GM20000 (cell line): ENCODE data around the gene ACHE.
"Not testable (repeated sequence)": the region's sequence is repeated elsewhere in the genome, so short reads cannot be mapped to it uniquely, and the experiment has no call there.

Source experiments
- DNase-seq: peaks from one replicate; pipeline ENCODE4 v3.0.0; 2012; ENCODE audit warnings: low spot score
- TF ChIP-seq, protein P1 (sequence below): IDR thresholded peaks from 2 replicates; pipeline ENCODE4 v1.5.1; 2012; ENCODE audit warnings: mild to moderate bottlenecking, control low read depth; ENCODE audit errors: extremely low read depth, missing control alignments

ACHE gene

DNA sequence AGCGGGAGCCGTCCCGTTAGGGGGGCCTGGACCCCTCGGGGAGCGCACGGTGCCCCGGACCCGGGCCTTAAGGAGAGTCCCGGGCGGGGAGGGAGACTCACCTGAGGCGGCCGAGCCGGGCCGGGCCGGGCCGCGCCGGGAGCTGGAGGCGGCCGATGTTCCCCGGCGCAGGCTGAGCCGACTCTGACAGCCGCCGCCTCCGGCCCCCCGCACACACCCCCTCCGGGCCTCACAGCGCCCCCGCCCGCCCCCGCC lies at the start of gene ACHE:
TSS of gene ACHE (minus strand) at position 188 of the 255 bp plus-strand sequence. CDS start 1,656 bp downstream, outside the sequence.
- TF ChIP-seq, protein P1, sequence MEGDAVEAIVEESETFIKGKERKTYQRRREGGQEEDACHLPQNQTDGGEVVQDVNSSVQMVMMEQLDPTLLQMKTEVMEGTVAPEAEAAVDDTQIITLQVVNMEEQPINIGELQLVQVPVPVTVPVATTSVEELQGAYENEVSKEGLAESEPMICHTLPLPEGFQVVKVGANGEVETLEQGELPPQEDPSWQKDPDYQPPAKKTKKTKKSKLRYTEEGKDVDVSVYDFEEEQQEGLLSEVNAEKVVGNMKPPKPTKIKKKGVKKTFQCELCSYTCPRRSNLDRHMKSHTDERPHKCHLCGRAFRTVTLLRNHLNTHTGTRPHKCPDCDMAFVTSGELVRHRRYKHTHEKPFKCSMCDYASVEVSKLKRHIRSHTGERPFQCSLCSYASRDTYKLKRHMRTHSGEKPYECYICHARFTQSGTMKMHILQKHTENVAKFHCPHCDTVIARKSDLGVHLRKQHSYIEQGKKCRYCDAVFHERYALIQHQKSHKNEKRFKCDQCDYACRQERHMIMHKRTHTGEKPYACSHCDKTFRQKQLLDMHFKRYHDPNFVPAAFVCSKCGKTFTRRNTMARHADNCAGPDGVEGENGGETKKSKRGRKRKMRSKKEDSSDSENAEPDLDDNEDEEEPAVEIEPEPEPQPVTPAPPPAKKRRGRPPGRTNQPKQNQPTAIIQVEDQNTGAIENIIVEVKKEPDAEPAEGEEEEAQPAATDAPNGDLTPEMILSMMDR, result no peak
- DNase-seq, result no peak

DNA sequence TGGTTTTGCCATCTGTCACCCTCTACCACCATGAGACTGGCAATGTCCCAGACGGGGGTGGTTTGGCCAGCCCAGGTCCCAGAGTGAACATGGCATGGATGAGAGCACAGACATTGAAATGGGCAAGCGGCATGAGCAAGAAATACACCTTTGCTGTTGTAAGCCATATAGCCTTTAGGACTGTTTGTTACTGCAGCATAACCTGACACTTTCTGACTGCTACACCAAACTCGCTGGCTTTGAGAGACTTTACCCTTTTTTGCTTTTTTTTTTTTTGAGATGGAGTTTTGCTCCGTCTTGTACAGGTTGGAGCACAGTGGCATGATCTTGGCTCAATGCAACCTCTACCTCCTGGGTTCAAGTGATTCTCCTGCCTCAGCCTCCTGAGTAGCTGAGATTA lies 48.5 kb upstream of the ACHE start:
- TF ChIP-seq, protein P1, result no peak
- DNase-seq, result no peak

- no peak for DNase-seq
- TF ChIP-seq, protein P1, result no peak
Observed at GRCh38 chr7:100943693-100944092, 48.0 kb upstream of the ACHE start.

DNA sequence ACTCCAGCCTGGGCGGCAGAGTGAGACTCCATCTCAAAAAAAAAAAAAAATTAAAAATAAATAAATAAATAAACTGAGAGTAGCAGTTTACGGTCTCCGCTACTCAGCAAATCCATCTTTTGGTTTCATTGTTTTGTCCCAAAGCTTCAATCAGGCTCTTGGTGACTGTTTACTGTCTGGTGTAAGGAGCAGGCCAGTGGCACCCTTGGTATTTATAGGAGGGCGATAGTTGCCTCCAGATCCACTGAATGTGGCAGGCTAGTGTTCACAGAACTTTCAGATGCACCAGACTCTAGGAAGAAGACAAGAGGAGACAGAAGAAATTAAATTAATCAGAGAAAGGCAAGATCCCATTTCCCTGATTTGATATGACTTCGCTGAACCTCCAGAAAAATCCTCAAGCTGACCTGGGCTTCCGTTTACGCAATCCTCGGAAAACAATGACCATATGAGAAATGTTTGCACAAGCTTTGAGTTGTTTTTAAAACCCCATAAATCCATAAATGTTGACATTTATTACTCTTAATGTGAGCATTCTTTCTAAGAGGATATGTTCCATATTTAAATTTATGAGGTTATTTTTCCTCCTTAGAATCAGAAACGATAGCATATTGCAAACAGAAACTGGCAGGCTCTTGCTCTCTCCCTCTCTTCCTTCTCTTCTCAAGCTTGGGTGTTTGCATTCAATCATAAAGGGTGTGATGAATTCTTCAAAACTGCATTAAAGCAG lies 46.5 kb upstream of the ACHE start:
- TF ChIP-seq, protein P1, result no peak

DNA sequence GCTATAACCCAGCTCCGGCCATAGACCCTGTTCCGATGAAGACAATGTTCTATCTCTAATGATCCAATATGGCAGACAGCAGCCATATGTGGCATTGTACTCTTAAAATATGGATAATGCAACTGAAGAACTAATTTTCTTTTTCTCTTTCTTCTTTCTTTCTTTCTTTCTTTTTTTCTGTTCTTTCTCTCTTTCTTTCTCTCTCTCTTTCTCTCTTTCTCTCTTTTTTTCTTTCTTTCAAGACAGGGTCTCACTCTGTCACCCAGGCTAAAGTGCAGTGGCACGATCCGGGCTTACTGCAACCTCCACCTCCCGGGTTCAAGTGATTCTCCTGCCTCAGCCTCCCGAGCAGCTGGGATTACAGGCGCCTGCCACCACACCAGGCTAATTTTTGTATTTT lies 40.5 kb upstream of the ACHE start:
- not testable (repeated sequence) for DNase-seq

More for the DNA sequence above, 46.5 kb upstream of the ACHE start:
- DNase-seq, result no peak

DNA sequence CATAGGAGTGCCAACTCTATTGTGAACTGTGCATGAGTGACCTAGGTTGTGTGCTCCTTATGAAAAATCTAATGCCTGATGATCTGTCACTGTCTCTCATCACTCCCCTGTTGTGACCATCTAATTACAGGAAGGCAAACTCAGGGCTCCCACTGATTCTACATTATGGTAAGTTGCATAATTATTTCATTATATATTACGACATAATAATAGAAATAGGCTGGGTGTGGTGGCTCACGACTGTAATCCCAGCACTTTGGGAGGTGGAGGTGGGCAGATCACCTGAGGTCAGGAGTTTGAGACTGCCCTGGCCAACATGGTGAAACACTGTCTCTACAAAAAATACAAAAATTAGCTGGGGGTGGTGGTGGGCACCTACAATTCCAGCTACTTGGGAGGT lies 39.7 kb upstream of the ACHE start:
- DNase-seq, result not testable (repeated sequence)

- TF ChIP-seq, protein P1, result no peak
- no peak for DNase-seq
Observed at GRCh38 chr7:100933734-100934133, 38.0 kb upstream of the ACHE start.

DNA sequence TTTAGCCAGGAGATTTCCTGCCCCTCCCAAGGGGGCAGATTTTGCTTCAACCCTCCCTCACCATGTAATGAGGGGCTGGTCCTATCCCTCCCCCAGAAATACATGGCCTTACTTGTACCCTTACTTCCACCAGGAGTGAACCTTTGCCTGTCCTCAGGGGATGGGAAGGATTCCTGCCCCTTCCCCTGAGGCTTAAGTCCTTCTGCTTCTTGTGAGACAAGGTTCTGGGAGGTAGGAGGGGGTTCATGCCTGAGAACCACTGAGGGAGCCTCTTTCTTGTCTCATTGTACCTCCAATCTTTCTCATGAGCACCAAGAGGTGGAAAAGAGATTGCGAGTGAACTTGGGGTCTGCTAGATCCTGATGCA lies 34.1 kb upstream of the ACHE start:
- TF ChIP-seq, protein P1, result no peak
- no peak for DNase-seq

- not testable (repeated sequence) for DNase-seq
Observed at GRCh38 chr7:100923616-100924015, 27.9 kb upstream of the ACHE start.
